Heart left ventricle (tissue), 13 donors: Measurements from ENCODE around the gene OCLN.

ENCODE experiments used
- POLR2A ChIP-seq, 2 donors: fragments of 450-650 bp; IDR thresholded peaks; one replicate each; pipeline ENCODE4 v1.6.1; 2017; ENCODE audit warnings: antibody characterized with exemption in 2 of 2, mild to moderate bottlenecking in 2 of 2, moderate library complexity in 2 of 2
- TF ChIP-seq, protein P1 (sequence below), 12 donors: fragments of 200-600 bp; sonication (generic) in 4 of 12; IDR thresholded peaks; one replicate each; pipeline versions ENCODE4 v1.5.0 to v1.8.0; 2018 to 2022; ENCODE audit warnings: antibody characterized with exemption in 12 of 12, mild to moderate bottlenecking in 5 of 12
- donor health status: ischemic (EF 13 %, LVEDD 7.1; RV severe dilation, severe dysfunction).
- donor health status: DM: no; HTN: yes; CAD: no.
- donor health status: DM: no; HTN: no; CAD: no.
- donor health status: ischemic (EF 25% LVEDD 6.9; RV normal size, moderate dysfunction).
- donor health status: ischemic (EF 25% LVEDD 5.7; RV mildly dilated, moderate dysfunction).
- donor health status: ischemic (EF 35%, LVEDD 5.7; RV mildly dilated, moderate dysfunction).
- donor health status: nonischemic (EF 11% LVEDD 7.7; RV severe dilation, severe dysfunction).
- donor health status: DM: yes; HTN: yes; CAD: no.
- donor health status: PGD.
- donor health status: ischemic (EF 29% LVEDD 5.4; RV normal size, mild dysfunction).
- donor health status: nonischemic (EF 23%, LVEDD 6.1; RV moderate dilation, normal function).

DNA sequence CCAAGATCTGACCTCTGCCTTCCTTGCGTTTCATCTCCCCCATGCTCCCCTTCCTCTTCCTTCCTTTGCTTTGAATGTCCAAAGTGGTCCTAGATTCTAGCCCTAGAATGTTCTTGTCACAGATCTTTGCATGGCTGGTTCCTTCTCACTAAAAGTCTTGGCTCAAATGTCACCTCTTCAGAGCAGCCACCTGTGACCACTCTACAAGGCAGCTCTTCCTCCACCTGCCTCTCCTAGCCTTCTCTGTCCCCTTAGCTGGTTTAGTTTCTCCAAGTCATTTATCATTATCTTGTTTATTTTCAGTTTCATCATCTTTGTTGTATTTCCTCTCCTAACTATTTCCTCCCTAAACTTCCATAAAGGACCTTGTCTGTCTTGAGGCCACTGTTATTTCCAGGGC lies 7.1 kb upstream of the OCLN start:
- TF ChIP-seq, protein P1, sequence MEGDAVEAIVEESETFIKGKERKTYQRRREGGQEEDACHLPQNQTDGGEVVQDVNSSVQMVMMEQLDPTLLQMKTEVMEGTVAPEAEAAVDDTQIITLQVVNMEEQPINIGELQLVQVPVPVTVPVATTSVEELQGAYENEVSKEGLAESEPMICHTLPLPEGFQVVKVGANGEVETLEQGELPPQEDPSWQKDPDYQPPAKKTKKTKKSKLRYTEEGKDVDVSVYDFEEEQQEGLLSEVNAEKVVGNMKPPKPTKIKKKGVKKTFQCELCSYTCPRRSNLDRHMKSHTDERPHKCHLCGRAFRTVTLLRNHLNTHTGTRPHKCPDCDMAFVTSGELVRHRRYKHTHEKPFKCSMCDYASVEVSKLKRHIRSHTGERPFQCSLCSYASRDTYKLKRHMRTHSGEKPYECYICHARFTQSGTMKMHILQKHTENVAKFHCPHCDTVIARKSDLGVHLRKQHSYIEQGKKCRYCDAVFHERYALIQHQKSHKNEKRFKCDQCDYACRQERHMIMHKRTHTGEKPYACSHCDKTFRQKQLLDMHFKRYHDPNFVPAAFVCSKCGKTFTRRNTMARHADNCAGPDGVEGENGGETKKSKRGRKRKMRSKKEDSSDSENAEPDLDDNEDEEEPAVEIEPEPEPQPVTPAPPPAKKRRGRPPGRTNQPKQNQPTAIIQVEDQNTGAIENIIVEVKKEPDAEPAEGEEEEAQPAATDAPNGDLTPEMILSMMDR (IDR thresholded peaks at IDR 0.05) = no peak
- TF ChIP-seq POLR2A (IDR thresholded peaks at IDR 0.05) = no peak
